Natural killer cell (primary cell): ENCODE measurements around the gene B3GNT8. TPM values are rescaled to one million over a fixed set of nuclear protein-coding genes. Genes with fewer than 3 reads are reported as not detected.
"Not testable (repeated sequence)": the region's sequence is repeated elsewhere in the genome, so short reads cannot be mapped to it uniquely, and the experiment has no call there.

Experiments
- ATAC-seq, 3 donors: fragments of 150-1000 bp in 2 of 3; fragments of 200-7000 bp in 1 of 3; cut with Tn5 transposase; 1 replicate in 1 of 3; 2 replicates in 2 of 3; pipeline ENCODE4 v1.10.0; 2021; ENCODE audit warnings: mild to moderate bottlenecking in 2 of 3, moderate library complexity in 2 of 3
- DNase-seq, 2 donors: peaks; one replicate each; pipeline versions ENCODE4 v3.0.0 to v3.0.0-alpha.2; 2013 to 2021; ENCODE audit warnings: mixed read lengths in 1 of 2
- H3K27ac ChIP-seq: one replicate; pipeline ENCODE4 v1.5.1; 2013; ENCODE audit warnings: mild to moderate bottlenecking, low read length
- H3K27me3 ChIP-seq: one replicate; pipeline ENCODE4 v1.6.1; 2013; ENCODE audit warnings: low read length; ENCODE audit not compliant: control insufficient read depth, insufficient read depth
- H3K36me3 ChIP-seq: one replicate; pipeline ENCODE4 v1.6.1; 2013; ENCODE audit warnings: low read length; ENCODE audit not compliant: control insufficient read depth, insufficient read depth
- H3K4me1 ChIP-seq: one replicate; pipeline ENCODE4 v1.6.1; 2013; ENCODE audit warnings: low read length; ENCODE audit not compliant: control insufficient read depth, insufficient read depth
- H3K4me3 ChIP-seq: one replicate; pipeline ENCODE4 v1.5.1; 2013; ENCODE audit warnings: low read length
- H3K9me3 ChIP-seq: one replicate; pipeline ENCODE4 v1.6.1; 2013; ENCODE audit warnings: low read length; ENCODE audit not compliant: control insufficient read depth, insufficient read depth
- H3K27ac Mint-ChIP-seq, 2 donors: one replicate each; pipeline ENCODE4 v1.8.0; 2022; ENCODE audit warnings: mild to moderate bottlenecking in 2 of 2, mixed read lengths in 2 of 2, moderate library complexity in 1 of 2
- H3K27me3 Mint-ChIP-seq, 2 donors: one replicate each; pipeline ENCODE4 v1.8.0; 2022; ENCODE audit warnings: low read depth in 2 of 2, mixed read lengths in 2 of 2
- H3K36me3 Mint-ChIP-seq: one replicate; pipeline ENCODE4 v1.8.0; 2022; ENCODE audit warnings: mixed read lengths
- H3K4me1 Mint-ChIP-seq, 2 donors: one replicate each; pipeline ENCODE4 v1.8.0; 2022; ENCODE audit warnings: mixed read lengths in 2 of 2
- H3K4me3 Mint-ChIP-seq: one replicate; pipeline ENCODE4 v1.8.0; 2022; ENCODE audit warnings: mild to moderate bottlenecking, moderate library complexity, mixed read lengths
- H3K9me3 Mint-ChIP-seq, 2 donors: one replicate each; pipeline ENCODE4 v1.8.0; 2022; ENCODE audit warnings: mixed read lengths in 2 of 2
- CTCF ChIP-seq: fragments of 200-600 bp; IDR thresholded peaks from one replicate; pipeline ENCODE4 v1.8.0; 2022; ENCODE audit warnings: antibody characterized with exemption
- WGBS: methylation state at CpG from one replicate; pipeline ENCODE4 v1.1.7; 2013; ENCODE audit warnings: missing lambda C conversion rate; ENCODE audit not compliant: insufficient coverage; 5-methylcytosine and 5-hydroxymethylcytosine counted together
- intact Hi-C: fragments of 100-400 bp; cut with micrococcal nuclease; formaldehyde crosslinking; loops from one replicate; pipeline ENCODE4 v1.14.2; 2022
- total RNA-seq, 4 donors: library from RNA; stranded (reverse); fragments of 120-200 nt in 1 of 4; gene quantifications; one replicate each; pipeline versions ENCODE4 v1.2.3 to v1.2.4, GENCODE V29; 2013 to 2022

B3GNT8 gene
- total RNA-seq, 3 donors from 2014 or later (not counting 1 experiment from before 2014, with no cell fraction given) = 1.5 to 2.5 (median 2.1) TPM

DNA sequence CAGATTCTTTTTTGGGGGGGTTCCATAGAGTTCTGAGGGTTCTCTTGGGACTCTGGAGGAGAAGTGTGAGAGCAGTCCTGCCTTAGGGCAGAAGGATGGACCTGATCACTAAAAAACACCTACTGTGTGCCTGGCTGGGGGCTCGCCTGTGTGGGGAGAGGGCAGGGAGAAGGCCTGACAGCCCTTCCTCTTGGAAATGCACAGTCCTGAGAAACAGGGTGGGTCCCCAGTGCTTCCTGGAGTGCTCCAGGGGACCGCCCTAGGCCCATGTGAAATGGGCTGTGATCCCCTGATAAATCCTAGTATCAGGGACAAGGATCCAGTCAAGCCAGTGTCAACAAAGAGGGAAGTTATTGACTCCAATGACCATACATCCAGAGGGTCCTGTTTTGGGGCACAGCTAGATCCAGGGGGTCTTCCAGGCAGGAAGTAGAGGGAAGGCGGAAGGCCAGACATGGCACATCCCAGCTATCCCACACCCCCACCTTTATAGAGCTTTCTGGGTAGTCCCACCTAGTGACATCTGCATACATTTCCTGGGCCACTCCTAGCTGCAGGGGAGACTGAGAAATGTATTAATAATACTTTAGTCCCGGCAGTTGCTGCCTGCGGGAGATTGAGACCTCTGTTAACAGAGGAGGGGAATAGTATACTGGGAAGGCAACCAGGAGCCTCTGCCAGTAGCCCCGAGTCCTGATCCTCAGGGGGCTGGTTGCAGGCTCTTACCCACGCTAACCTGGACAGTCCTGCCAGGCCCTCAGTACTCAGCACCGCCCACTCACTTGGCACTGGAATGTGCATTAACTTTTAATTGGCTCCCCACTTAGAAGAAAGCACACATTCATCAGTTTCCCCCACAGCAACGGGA, 15.8 kb downstream of the B3GNT8 start:
- Mint-ChIP-seq H3K27ac (no peak overlapping the region), H3K4me1 (peaks cover 6 to 24% of the 10 kb centered on the region in 2 donors), H3K36me3 (no peaks in the 10 kb centered on the region), H3K27me3 (no peaks in the 10 kb centered on the region), H3K9me3 (no peaks in the 10 kb centered on the region), H3K4me3 (no peak overlapping the region)
- no peak overlapping the region for H3K4me3 ChIP-seq
- no peak overlapping the region for H3K27ac ChIP-seq
- no peaks in the 10 kb centered on the region for H3K27me3 ChIP-seq
- H3K9me3 ChIP-seq = no peaks in the 10 kb centered on the region
- H3K36me3 ChIP-seq = peaks cover 43% of the 10 kb centered on the region
- H3K4me1 ChIP-seq = peaks cover 22% of the 10 kb centered on the region
- no peak for TF ChIP-seq CTCF
- WGBS = 84% methylated on average over 8 of the region's 9 CpGs
- intact Hi-C loops = no loop called here
- ATAC-seq = no peak
- no peak for DNase-seq

GRCh38 chr19:41410336-41411054, 16.7 kb downstream of the B3GNT8 start:
- peak overlapping the region in 1 of 2 donors; percentile 56 for H3K27ac Mint-ChIP-seq
- TF ChIP-seq CTCF = no peak
- H3K27me3 Mint-ChIP-seq = no peaks in the 10 kb centered on the region
- no peak for DNase-seq
- Histone ChIP-seq H3K4me3 (no peak overlapping the region), H3K4me1 (peaks cover 22% of the 10 kb centered on the region), H3K27ac (peak overlapping the region; percentile 21), H3K9me3 (no peaks in the 10 kb centered on the region), H3K27me3 (no peaks in the 10 kb centered on the region), H3K36me3 (peaks cover 40% of the 10 kb centered on the region)
- no peaks in the 10 kb centered on the region for H3K36me3 Mint-ChIP-seq
- H3K4me3 Mint-ChIP-seq = no peak overlapping the region
- ATAC-seq = no peak
- peaks cover 6 to 24% of the 10 kb centered on the region in 2 donors for H3K4me1 Mint-ChIP-seq
- H3K9me3 Mint-ChIP-seq = no peaks in the 10 kb centered on the region
- intact Hi-C loops = no loop called here
- WGBS = 94% methylated on average over 23 of the region's 23 CpGs

DNA sequence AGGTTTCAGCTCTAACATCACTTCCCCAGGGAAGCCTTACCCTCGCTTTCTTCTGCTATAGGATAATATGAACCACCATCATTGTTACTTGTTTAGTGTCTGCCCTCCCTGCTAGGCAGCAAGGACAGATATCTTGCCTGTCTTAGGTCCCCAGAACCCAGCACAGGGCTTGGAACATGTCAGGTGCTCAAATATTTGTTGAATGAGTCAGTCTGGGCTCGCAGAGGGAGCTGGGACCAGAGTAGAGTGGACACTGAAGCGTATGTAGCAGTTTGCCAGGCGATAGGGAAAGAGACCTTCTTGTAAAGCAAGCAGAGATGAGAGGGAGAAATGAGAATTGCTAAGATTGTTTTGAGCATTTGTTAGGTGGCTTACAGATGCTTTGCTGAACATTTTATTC, 17.9 kb downstream of the B3GNT8 start:
- Histone ChIP-seq H3K4me1 (peaks cover 22% of the 10 kb centered on the region), H3K27ac (peak overlapping the region; percentile 14), H3K36me3 (peaks cover 29% of the 10 kb centered on the region), H3K27me3 (no peaks in the 10 kb centered on the region), H3K4me3 (no peak overlapping the region), H3K9me3 (no peaks in the 10 kb centered on the region)
- H3K36me3 Mint-ChIP-seq = no peaks in the 10 kb centered on the region
- H3K27me3 Mint-ChIP-seq = no peaks in the 10 kb centered on the region
- 92% methylated on average over 4 of the region's 4 CpGs for WGBS
- no peak for DNase-seq
- no peak for ATAC-seq
- H3K27ac Mint-ChIP-seq = peak overlapping the region in 1 of 2 donors; percentile 56
- intact Hi-C loops = no loop called here
- peaks cover 6 to 24% of the 10 kb centered on the region in 2 donors for H3K4me1 Mint-ChIP-seq
- H3K9me3 Mint-ChIP-seq = no peaks in the 10 kb centered on the region
- H3K4me3 Mint-ChIP-seq = peak overlapping the region; percentile 10
- TF ChIP-seq CTCF = no peak

- not testable (repeated sequence) for H3K27ac ChIP-seq, H3K27me3 Mint-ChIP-seq
- 98% methylated on average over 5 of the region's 5 CpGs for WGBS
Measured at GRCh38 chr19:41408846-41409245, 18.3 kb downstream of the B3GNT8 start.

More at GRCh38 chr19:41408846-41409245, 18.3 kb downstream of the B3GNT8 start:
- Histone ChIP-seq H3K4me1 (peaks cover 22% of the 10 kb centered on the region), H3K36me3 (peaks cover 24% of the 10 kb centered on the region)
- DNase-seq, ATAC-seq, intact Hi-C loops, H3K9me3 Mint-ChIP-seq, H3K4me3 ChIP-seq, H3K36me3 Mint-ChIP-seq, H3K9me3 ChIP-seq, H3K4me3 Mint-ChIP-seq, H3K27me3 ChIP-seq: not testable (repeated sequence)
- H3K27ac Mint-ChIP-seq = peak overlapping the region in 1 of 2 donors; percentile 56
- peaks cover 6 to 24% of the 10 kb centered on the region in 2 donors for H3K4me1 Mint-ChIP-seq
